DMS153 treated with DMSO at 0.1 percent for 48 hours (cell line): Measurements from ENCODE around the gene LAMTOR1.

Experiments used
- DNase-seq: peaks from one replicate; lab custom pipeline; 2025; ENCODE audit not compliant: unreplicated experiment; lab: John Stamatoyannopoulos, UW

The LAMTOR1 gene

GRCh38 chr11:72120930-72121329 is 17.8 kb upstream of the LAMTOR1 start:
- no peak for DNase-seq

DNA sequence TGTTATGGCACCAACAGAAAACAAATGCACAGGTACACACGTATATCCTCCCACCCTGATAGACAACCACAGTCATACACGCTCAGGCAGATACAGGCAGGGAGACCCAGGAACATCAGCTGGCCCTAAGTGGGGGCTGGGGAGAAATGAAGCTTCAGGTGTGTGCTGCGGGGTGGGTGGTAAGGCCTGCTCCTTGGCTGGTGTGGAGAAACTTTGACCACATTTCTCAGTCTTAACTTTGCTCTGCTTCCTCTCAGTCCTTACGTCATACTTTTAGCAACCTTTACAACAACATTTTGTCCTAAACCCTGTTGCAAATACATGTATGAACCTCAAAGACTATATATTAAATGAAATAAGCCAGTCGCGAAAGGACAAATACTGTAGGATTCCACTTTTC is 16.1 kb upstream of the LAMTOR1 start:
- DNase-seq: no peak

DNA sequence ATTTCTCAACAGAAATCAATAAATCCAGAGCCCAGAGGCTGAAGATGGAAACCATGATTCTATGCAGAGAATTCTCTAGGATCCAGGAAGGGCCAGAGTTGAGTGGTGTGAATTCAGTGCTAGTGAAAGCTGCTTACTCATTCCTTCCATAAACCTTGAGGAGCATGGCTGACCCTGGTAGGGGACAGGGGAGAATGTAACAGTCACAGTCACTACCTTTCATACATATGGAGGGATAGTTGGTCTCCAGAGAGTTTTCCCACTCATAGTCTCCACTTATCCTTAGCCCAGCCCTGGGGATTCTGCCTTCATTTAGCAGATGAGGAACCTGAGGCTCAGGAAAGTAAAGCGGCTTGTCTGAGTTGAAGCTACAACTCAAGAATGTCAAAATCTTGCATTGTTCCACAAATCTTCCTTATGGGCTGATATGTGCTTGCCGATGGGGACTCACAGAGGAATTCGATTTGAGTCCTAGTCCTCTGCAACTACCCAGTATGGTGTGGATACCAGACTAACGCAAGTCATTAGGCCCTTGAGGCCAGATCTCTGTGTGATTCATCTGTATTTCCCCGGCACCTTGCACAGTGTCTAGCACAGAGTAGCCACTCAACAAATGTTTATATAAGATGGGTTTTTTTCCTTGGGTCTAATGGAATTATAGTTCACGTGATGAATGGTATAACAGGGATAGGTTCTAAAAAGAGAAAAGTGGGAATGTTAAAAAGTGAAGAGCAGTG is 13.1 kb upstream of the LAMTOR1 start:
- no peak for DNase-seq

- DNase-seq: no peak
Measured at GRCh38 chr11:72114570-72114969, 11.5 kb upstream of the LAMTOR1 start.

GRCh38 chr11:72112978-72113808 is 10.1 kb upstream of the LAMTOR1 start:
- peak; percentile 47 for DNase-seq

DNA sequence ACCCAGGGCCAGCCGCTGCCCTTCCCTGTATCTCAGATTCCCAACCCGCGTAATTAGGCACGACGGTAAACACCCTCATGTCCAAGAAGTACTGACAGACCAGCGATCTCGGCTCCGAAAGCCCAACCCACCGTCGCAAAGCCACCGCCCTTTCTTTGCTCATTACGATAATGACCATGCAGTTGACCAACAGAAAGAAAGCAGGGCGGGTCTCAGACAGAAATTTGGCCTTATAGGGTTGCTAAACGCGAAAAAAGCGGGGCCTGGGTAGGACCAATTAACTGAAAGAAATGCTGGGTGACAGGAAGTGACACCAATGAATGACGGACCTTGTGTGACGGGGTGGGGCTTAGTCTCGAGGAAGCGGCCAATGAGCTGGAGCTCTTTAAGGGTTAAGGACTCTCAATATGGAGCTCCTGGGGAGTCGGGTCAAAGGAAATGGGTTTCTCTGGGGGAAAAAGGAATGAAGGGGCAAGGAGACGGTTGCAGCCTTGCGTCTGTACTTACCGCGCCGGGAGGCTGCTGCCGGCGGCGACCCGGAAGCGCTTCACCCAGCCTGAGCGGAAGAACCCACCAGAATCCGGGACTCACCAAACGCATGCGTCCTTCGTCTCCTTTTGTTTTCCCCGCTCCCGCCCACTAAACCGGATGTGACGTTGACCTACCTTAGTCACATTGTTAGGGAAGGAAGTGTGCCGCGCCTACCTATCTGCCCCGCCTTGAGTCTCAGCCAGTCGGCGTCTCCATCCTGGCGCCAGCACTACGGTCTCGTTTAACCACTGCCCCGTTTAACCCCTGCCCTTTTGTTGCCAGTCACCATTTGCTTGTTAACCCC is 9.3 kb upstream of the LAMTOR1 start, which contains the start of gene ANAPC15:
TSS of gene ANAPC15 (minus strand) at position 553 of the 835 bp plus-strand sequence. CDS start 1,419 bp downstream, outside the sequence.
- peak; percentile 98 for DNase-seq

DNA sequence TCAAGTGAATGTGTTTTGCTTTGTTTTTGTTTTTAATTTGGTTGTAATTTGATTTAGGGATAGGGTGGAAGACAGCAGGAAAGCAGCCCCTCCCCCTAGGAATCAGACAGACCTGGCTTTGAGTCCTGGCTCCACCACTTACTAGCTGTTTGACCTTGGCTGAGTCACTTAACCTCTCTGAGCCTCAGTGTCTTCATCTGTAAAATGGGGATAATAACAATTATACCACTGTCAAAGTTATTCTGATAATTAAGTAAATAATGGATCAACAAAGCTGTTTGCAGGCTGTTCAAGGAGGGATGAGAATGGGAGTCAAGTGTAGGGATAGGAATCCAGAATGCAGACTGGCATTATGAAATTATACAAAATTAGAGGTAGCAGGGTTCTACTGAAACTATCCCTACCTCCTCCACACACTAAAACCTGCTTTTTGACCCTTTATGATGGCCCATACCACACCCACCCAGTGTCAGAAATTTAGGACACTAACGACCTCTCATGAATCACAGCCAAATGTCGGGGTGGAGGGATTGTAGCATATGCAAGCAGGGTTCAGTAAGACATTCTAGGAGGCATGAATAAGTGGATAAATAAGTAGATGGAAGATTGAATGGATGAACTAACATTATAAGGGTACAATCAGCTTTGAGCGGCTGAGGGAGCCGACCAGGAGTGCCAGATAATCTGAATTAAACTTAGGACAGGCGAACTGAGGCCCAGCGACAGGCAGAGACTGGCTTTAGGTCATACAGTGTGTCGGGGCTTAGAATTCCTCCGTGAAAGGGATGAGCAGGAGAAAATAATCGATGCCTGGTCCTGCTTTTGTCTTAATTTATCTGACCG is 8.4 kb upstream of the LAMTOR1 start:
- DNase-seq: no peak

DNA sequence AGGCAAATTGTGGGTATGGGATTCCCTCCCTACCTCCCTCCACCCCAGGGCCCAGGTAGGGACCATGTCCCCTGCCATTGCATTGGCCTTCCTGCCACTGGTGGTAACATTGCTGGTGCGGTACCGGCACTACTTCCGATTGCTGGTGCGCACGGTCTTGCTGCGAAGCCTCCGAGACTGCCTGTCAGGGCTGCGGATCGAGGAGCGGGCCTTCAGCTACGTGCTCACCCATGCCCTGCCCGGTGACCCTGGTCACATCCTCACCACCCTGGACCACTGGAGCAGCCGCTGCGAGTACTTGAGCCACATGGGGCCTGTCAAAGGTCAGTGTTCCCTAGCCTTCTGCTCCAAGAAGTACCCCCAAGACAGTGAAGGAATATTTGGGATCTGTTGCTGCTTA is 2.8 kb upstream of the LAMTOR1 start, which contains the start of gene TOMT:
TSS of gene TOMT (plus strand) at position 37 of the 400 bp plus-strand sequence. CDS start at position 65, 28 bp downstream.
- DNase-seq: no peak

DNA sequence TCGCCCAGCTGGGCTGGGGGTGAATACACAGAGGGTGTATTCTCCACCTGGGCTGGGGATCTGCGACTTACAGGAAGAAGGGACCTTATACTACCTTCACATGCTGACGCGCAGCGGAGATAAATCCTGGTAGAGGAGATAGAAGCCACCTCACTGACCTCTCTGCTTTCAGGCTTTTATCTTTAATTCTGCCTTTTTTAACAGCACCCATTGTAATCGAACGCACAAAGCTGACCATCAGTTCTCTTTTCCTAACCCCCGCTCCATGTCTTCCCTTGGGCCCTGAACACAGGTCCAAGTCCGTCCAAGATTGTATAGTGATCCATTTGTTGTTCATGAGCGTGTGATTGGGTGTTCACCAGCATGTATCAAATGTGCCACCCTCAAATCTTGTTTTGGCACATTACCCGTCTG is 664 bp upstream of the LAMTOR1 start:
- no peak for DNase-seq

- no peak for DNase-seq
Measured at GRCh38 chr11:72102631-72102945, 509 bp downstream of the LAMTOR1 start.

DNA sequence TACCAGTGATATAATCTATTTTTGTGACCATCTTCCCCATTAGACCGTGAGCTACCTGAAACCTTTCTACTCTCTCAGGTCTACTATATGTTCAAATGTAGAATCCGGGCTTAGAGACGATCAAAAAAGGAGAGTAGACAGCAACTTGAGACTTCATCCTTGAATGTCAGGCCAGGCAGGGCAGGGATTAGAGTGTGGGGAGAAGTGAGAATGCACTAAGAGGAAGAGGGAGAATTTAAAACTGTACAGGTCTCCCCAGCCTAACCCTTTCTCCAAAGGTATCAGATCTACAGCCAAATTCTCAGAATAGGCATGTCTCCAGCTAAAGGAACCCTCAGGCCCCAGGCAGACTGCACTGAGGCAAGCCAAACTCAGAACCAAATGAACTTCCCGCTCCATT is 935 bp downstream of the LAMTOR1 start:
- no peak for DNase-seq

DNA sequence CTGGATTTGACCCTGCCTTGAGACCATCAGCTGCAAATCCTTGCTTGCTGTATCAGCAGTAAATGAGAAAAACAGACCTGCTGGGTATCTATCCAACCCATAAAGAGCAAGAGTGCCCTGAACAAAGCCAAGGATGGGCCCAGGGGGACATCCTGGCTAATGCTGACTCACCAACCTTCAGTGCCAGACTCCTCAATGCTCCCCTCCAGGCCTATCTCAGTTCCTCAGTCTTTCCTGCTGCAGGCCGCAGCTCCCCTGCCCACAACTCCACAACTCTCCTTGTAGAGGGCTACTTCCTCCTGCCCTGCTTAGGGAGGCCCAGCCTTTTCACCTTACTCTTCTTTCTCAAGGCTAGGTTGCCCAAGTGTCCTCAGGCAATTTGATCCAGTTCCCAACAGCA is 2.6 kb downstream of the LAMTOR1 start:
- DNase-seq: no peak

GRCh38 chr11:72100009-72100408 is 3.1 kb downstream of the LAMTOR1 start:
- no peak for DNase-seq

GRCh38 chr11:72098741-72099140 is 4.4 kb downstream of the LAMTOR1 start:
- DNase-seq: no peak

GRCh38 chr11:72091292-72091691 is 11.8 kb downstream of the LAMTOR1 start:
- DNase-seq: no peak

DNA sequence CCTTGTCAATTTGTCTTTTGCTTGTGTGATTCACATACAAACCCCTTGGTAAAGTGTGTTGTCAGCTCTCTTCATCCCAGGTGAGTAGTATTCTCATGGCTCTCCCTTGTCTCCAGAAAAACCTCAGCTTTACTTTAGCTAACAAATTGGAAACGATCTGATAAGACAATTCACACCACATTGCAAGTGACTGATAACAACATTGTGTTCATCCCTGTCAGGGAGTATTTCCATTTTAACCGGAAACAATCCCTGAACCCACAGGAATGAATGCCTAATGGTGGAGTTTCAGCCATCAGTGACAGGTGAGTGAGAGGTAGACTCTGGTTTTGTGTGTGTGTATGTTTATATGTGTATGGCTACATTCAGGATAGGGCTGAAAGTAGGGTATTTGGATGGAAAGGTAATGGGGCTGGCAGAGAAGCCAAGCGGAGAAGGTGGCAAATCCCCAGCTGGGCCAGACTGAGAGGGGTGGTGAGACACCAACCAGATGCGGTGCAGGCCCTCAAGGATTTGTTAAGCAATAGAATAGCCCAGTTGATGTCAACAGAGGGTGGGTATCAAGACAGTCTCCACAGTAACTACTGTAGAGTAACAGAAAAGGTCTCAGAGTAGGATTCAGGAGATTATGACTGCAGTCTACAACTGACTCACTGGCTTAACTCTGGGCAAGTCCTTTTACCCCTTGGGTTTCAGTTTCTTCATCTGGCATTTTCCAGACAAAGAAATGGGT is 14.9 kb downstream of the LAMTOR1 start:
- no peak for DNase-seq

DNA sequence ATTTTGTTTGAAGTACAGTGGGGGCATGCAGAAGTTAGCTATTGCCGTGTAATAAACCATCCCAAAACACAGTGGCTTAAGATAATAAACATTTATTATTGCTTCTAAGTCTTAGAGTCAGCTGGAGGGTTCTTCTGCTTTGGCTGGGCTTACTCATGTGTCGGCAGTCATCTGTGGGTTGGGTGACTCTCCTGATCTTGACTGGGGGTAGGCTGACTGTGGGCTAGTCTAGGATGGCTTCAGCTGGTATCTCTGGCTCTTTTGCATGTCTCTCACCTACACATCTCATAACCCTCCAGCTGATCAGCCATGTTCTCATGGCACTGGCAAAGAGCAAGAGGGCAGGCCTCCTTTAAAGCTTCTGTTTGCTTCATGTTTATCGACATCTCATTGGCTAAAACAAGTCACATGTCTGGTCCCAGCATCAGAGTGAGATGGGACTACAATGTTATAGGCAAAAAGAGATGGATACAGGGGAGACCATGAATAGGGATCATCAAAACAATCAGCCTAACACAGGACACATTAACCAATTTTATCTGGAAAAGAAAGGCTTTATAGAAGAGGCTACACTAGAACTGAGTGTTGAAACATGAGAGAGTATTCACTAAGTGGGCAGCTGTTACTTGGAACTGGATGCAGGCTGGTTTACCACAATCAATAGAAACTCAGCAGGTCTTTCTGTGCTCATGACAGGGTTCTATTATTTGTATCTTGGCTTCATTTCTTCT is 17.3 kb downstream of the LAMTOR1 start:
- no peak for DNase-seq

DNA sequence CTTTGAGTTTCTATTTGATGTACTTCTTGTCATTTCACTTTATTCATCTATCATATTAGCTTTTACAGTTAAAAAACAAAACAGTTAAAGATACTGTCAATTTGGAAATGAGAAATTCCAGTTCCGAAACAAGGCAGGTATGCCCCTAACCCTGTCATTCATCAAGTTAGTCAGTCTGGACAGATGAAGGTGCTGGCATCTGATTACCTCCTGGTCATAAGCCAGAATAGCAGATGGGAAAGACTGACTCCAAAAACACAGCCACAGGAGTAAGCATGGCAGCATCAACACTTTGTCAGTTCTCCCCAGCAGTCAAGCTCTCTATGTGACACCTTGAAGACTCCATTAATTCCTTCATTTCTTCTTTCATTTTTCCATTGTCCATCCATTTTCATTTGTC is 18.1 kb downstream of the LAMTOR1 start:
- DNase-seq: no peak

DNA sequence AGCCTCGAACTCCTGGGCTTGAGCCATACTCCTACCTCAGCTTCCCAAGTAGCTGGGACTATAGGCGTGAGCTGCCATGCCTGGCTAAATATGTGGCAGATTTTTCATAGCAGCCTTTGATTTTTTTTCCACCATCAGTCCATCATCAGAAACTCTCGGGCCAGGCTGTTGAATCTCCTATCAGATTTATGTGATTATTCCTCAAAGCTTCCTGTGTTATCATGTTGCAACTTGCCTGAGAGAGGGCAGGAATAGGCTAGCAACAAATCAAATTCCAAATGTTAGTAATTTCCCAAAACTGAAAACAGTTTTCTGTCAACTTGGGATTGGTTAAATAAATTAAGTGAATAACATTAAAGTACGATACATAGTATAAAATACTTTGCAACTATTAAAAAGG is 19.0 kb downstream of the LAMTOR1 start:
- DNase-seq: no peak
